Ammon's horn (tissue), 1 donor: ENCODE results near the gene TMF1.

Experiments used
- DNase-seq: peaks from one replicate; pipeline ENCODE4 v3.0.0-alpha.2; 2016; ENCODE audit warnings: low spot score

TMF1 gene

DNA sequence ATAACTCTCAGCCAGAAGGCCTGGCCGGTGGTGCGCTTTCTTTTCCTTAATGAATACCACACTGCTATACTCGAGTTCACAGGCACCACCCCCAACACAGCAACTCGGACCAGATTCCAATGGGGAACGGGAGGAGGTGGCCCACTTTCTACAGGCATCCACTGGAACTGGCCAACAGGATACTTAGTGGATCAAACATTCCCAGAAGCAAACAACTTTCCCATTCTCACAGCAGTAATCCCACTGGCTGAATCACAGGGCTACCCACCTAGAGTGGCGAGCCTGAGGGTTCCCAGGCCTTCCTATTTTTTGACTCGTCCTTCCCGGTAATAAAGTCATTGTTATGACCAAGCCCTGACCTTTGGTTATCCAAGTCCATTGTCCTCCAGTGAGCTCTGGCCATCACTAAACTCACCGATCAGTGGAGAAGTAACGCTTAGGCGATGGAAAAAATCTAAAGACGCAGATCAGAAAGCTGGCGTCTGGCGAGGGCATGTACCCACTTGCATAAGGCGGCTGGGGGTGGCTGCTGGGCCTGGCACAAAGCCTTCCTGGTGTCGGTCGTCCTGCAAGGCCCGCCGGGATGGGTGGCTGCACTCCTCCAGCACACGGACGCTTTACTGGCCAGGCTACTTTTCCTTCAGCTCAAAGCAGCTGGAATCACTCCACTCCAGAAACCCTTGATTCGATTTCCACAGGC is 39.9 kb downstream of the TMF1 start:
- DNase-seq = no peak

DNA sequence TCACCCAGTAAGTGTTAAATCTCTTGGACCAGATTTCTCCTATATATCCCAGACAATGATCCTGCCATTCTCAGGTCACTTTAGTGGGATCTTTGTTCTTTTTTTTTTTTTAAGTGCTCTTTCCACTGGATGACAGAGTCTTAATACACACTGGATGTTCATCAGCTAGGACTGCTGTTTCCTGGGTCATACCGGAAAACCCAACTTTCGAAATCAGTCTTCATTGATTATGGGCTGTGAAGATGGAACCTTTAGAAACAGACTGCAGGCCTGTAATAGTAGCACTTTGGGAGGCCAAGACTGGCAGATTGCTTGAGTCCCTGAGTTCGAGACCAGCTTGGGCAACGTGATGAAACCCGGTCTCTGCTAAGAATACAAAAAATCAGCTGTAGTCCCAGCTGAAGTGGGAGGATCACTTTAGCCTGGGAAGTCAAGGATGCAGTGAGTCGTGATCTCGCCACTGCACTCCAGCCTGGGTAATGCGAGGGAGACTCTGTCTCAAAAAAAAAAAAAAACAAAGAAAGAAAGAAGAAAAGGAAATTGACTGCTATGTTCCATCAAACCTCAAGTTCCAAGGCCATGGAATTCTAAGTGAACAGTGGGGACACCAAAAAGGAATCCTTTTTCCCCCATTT is 40.9 kb downstream of the TMF1 start:
- no peak for DNase-seq

GRCh38 chr3:69009559-69010410 is 42.3 kb downstream of the TMF1 start:
- no peak for DNase-seq

DNA sequence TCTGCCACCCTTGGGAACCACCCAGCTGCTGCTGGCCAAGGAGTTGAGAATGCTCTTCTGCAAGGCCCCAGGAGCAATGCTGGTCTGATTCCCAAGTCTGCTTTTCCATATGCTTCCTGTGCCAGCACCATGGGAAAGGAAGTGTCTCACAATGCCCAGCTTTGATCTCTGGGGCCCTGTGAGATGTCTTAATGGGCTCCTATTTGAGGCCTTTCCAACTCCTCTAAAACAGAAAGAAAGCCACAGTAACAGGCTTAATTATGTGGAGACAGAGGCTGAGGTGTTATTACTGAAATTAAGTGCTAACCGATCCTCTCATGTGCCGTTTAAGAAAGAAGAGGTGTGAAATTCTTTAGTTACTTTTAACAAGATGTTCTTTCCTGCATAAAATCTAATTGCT is 43.2 kb downstream of the TMF1 start:
- DNase-seq = no peak

DNA sequence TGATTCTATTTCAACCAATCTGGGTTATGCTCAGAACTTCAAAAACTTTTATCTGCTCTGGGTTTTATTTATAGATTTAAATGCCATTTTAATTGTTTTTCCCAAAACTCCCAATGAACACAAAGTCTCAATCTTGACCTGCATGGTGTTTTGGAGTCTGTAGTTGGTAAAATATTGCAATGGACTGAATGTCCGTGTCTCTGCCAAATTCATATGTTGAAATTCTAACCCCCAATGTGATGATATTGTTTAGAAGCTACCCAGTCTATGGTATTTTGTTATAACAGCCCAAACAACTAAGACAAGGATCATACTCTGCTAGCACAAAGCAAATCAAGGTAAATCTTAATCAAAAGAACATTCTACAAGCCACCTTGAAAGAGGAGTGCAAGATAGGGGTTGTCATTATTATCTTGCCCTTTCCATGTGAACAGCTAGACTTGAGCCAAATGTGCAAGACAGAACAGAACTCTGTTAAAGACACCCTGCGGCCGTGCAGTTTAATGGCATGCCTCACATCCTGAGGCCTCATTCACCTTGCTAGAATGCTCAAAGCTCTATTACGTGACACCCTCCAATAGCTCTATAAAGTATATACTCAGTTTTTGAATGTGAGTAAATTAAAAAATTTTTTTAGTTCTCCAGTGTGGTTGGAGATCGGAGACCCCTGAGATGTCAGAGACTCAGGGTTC is 46.2 kb downstream of the TMF1 start:
- no peak for DNase-seq

GRCh38 chr3:69005071-69005790 is 46.9 kb downstream of the TMF1 start:
- no peak for DNase-seq

DNA sequence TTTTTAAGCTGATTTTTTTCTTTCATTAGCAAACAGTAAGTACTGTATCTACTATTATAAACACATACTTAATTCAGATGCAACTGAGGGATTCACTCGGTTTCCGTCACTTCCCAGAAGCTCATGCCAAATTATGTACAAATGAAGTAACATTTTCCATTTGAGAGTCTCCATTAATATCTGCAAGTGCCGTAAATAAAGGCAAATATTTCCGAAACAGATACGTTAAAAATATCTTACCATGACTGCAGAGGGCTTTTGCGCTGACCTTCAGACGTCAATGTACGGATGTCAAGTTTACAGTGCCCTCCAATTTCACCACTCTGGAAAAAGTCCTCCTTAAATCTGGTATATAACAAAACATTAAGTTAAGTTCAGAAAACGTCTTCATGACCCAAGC is 48.0 kb downstream of the TMF1 start:
- no peak for DNase-seq

GRCh38 chr3:68999605-69000004 is 52.5 kb downstream of the TMF1 start:
- no peak for DNase-seq

DNA sequence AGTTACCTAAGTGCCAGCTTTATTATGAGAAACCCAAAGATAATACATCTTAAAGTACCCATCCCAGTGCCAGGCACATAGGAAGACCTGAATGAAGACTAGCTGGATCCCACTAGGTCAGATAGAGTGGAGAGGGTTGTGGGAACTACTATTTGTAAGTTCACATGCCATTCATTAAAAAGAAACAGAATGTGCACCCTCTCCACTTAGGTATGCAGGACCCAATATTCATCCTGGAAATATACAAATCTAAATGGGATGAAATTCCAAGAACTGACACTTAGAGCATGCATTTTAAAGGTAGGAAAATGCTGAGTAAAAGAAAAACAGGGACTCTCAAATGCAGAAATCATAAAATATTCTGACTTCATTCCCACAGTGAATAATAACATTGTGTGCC is 53.0 kb downstream of the TMF1 start:
- no peak for DNase-seq

DNA sequence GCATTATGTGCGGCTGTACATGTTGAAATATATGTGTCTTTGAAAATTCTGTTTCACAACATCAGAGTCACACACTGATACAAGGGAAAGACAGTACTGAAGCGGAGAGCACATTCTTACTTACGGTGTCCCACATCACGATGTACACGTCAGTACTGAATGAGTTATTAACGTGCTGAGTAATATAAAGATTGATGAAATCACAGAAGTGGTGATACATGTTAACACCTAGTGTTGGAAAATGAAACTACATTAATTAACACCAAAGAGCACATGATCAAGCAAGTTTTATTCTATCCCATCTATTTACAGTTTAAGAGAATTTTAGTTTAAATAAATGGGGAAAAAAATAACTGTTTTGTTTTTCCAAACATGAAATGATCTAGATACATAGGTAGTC is 54.2 kb downstream of the TMF1 start:
- DNase-seq = no peak

- DNase-seq = no peak
These were observed 55.7 kb downstream of the TMF1 start for GRCh38 chr3:68996356-68996995.

DNA sequence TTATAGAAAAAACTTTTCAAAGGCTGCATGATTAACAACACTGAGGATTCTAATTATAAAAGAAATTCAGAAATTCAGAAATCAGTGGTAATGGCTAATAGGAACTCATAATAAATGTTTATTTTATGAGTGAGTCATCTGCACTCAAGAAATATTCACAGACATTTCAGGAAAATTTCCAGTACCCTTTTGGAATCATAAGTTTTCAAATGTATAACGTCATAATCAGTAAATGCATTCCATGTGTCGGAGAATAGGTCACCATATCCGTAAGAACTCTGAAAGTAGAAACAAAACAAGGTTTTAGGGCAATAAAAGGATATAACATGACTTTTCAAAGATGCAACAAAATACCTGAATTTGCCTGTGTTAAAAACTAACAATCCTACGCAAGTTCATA is 63.4 kb downstream of the TMF1 start:
- no peak for DNase-seq

- DNase-seq = no peak
These were observed 64.8 kb downstream of the TMF1 start for GRCh38 chr3:68987322-68987721.

GRCh38 chr3:68986496-68987208 is 65.5 kb downstream of the TMF1 start:
- no peak for DNase-seq

DNA sequence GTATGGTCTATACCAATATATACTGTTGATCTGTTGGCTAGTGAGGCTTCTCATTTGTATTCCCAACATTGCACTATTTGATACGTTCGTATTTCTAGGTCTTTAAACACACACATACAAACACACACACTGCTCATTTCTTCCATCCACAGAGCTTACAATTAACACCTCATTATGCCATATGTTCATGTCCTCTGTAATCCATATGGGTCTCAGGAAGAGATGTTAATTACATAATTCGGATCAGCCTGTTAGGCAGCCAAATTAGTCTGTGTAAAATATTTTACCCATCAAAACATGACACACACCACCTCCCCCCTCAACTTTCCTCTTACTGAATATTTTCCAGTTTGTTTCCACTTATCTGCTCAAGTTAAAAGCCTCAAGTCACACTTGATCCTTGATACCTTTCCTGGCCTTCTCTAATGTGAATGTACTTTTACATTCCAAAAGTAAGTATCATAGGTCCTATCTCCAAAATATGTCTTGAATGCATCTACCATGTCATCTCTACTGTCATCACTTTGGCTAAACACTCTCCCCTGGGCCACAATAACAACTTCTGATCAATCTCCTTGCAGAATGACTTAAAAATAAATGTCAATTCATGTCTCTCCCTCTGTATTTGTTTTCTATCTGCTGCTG is 66.9 kb downstream of the TMF1 start:
- DNase-seq = no peak

GRCh38 chr3:68984011-68984530 is 68.1 kb downstream of the TMF1 start:
- DNase-seq = no peak

DNA sequence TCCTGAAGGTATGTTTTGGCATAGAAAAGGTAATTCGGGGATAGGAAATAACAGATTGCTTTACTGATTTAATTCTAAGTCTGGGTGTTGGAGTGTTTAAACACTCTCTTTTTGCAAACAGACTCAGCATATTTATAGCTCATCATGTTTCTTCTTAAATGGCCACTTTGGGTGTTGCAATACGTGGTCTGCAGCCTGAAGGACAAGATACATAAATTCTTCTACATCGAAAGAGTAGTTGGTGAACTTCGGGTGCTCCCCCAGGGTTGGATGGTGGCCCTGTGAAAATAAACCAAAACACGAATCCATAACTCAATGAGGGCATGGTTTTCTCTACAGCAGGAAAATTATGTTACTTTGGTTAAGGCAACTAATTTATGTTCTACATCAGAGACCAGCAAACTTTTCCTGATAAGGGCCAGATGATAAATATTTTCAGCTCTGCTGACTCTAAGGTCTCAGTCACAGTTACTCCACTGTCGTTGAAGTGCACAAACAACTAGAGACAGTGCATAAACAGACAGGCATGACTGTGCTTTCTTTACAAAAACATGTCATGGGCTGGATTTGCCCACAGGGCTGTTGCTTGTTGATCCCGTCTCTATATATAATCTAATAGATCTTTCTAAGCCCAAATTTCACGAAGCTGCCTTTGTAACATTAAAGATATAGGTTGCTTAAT is 74.5 kb downstream of the TMF1 start:
- DNase-seq = no peak

DNA sequence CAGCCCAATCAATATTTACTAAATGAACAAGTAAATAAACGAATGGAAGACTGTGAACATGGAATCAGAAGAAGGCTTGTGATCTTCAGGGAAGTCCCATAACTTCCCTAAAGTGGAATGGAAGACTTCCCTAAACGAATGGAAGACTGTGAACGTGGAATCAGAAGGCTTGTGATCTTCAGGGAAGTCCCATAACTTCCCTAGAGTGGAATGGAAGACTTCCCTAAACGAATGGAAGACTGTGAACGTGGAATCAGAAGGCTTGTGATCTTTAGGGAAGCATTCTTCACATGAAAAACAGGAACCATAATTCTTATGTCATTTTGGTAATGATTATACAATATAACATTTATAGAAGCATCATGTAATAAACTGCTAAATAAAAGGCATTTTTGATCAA is 77.4 kb downstream of the TMF1 start:
- DNase-seq = no peak

DNA sequence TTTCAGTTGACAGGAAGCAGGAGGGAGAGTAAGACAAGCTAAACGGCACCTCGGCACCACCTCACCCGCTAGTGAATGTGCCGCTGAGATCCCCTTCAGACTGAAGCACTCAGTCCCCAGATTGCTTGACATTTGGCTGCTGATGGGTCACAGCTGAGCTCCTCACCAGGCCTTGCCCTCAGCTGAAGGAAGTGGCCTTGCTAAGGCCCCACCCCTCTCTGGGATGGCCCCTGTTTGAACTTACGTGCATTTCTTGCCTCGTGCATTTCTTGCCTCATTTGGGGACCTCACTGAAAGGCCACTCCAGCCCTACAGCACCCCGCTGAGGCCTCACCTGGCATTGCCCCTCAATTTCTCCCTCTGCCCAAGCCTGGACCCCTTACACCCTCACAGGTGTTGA is 78.5 kb downstream of the TMF1 start:
- DNase-seq = no peak
